BLaER1 treated with 17β-estradiol and CSF1 and Interleukin-3, amounts not matched to agents 10 nM and 100 nM (cell line): ENCODE data around the gene HDGFL2.

Experiments
- H3K27ac ChIP-seq, 11 experiments: shearing (Covaris generic); formaldehyde crosslinking; 2 replicates each; pipeline ENCODE4 v1.8.1; 2022
- H3K27me3 ChIP-seq, 11 experiments: shearing (Covaris generic); formaldehyde crosslinking; 2 replicates each; pipeline ENCODE4 v1.8.1; 2022
- H3K36me3 ChIP-seq, 11 experiments: shearing (Covaris generic); formaldehyde crosslinking; 2 replicates each; pipeline ENCODE4 v1.8.1; 2022
- H3K4me1 ChIP-seq, 10 experiments: shearing (Covaris generic); formaldehyde crosslinking; 2 replicates each; pipeline ENCODE4 v1.8.1; 2022
- H3K4me2 ChIP-seq, 11 experiments: shearing (Covaris generic); formaldehyde crosslinking; 2 replicates each; pipeline ENCODE4 v1.8.1; 2022
- H3K4me3 ChIP-seq, 10 experiments: shearing (Covaris generic); formaldehyde crosslinking; 2 replicates each; pipeline ENCODE4 v1.8.1; 2022
- H3K9ac ChIP-seq, 11 experiments: shearing (Covaris generic); formaldehyde crosslinking; 2 replicates each; pipeline ENCODE4 v1.8.1; 2022
- H3K9me3 ChIP-seq, 11 experiments: shearing (Covaris generic); formaldehyde crosslinking; replicated peaks in 1 of 11; 2 replicates each; pipeline ENCODE4 v1.8.1; 2022
- H4K20me1 ChIP-seq, 11 experiments: shearing (Covaris generic); formaldehyde crosslinking; 2 replicates each; pipeline ENCODE4 v1.8.1; 2022
- Cebpa-rat ChIP-seq, 11 experiments: shearing (Covaris generic); IDR thresholded peaks; 2 replicates each; pipeline ENCODE4 v1.8.1; 2022

Gene HDGFL2

GRCh38 chr19:4496304-4496703 lies 24.2 kb downstream of the HDGFL2 start:
- Histone ChIP-seq H3K4me2 (no peak overlapping the region), H3K9ac (no peak overlapping the region; a peak in 1 of 22 replicates), H3K27me3 (no peaks in the 10 kb centered on the region), H4K20me1 (peaks cover 0 to 47% (median 7%) of the 10 kb centered on the region in 11 experiments; a peak in 12 of 22 replicates), H3K27ac (no peak overlapping the region), H3K4me3 (no peak overlapping the region), H3K4me1 (peaks cover 0 to 4% (median 4%) of the 10 kb centered on the region in 10 experiments; a peak in 11 of 20 replicates), H3K9me3 (no peaks in the 10 kb centered on the region; a peak in 2 of 22 replicates), H3K36me3 (peaks cover 72 to 97% (median 89%) of the 10 kb centered on the region in 11 experiments)
- TF ChIP-seq Cebpa-rat (IDR thresholded peaks at IDR 0.05): no peak

DNA sequence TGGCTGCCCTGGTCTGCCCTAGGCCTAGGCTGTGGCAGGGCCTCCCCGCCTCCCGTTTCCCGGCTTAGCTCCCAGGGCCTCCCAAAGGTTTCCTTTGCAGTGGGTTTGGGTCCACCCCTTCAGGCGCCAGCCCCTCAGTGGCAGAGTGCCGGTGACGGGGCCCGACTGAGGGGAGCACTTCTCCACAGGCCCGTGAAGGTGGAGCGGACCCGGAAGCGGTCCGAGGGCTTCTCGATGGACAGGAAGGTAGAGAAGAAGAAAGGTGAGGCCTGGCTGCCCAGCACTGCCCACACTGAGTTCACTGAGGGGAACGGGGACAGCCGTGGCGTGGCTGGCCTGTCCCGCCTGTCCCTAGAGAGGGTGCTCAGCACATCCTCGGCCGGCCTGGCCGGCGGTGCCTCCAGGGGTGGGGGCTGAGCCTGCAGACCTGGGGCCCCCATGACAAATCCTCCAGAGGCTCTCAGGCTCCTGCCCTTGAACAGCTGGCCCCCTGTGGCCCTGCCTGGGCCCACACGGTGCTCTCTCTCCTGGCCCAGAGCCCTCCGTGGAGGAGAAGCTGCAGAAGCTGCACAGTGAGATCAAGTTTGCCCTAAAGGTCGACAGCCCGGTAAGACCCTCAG lies 25.8 kb downstream of the HDGFL2 start:
- H3K9ac ChIP-seq: no peak overlapping the region; a peak in 1 of 22 replicates
- H3K4me2 ChIP-seq: no peak overlapping the region
- TF ChIP-seq Cebpa-rat (IDR thresholded peaks at IDR 0.05): no peak
- H3K9me3 ChIP-seq: no peaks in the 10 kb centered on the region
- no peak overlapping the region for H3K27ac ChIP-seq
- peaks cover 71 to 94% (median 87%) of the 10 kb centered on the region in 11 experiments for H3K36me3 ChIP-seq
- H3K4me1 ChIP-seq: peaks cover 12 to 20% (median 19%) of the 10 kb centered on the region in 10 experiments; a peak in 19 of 20 replicates
- H3K27me3 ChIP-seq: no peaks in the 10 kb centered on the region
- no peak overlapping the region for H3K4me3 ChIP-seq
- H4K20me1 ChIP-seq: peaks cover 0 to 62% (median 14%) of the 10 kb centered on the region in 11 experiments; a peak in 16 of 22 replicates

GRCh38 chr19:4498694-4499093 lies 26.6 kb downstream of the HDGFL2 start:
- H3K4me3 ChIP-seq: no peak overlapping the region

GRCh38 chr19:4499318-4499717 lies 27.2 kb downstream of the HDGFL2 start:
- Histone ChIP-seq H3K27me3 (no peaks in the 10 kb centered on the region), H3K4me3 (no peak overlapping the region), H3K4me1 (peaks cover 21 to 35% (median 33%) of the 10 kb centered on the region in 10 experiments; a peak in 19 of 20 replicates), H3K27ac (no peak overlapping the region), H3K36me3 (peaks cover 61 to 82% (median 74%) of the 10 kb centered on the region in 11 experiments), H3K9me3 (no peaks in the 10 kb centered on the region), H3K4me2 (no peak overlapping the region), H3K9ac (no peak overlapping the region), H4K20me1 (peaks cover 0 to 67% (median 26%) of the 10 kb centered on the region in 11 experiments; a peak in 18 of 22 replicates)
- TF ChIP-seq Cebpa-rat (IDR thresholded peaks at IDR 0.05): no peak

More at GRCh38 chr19:4498694-4499093, 26.6 kb downstream of the HDGFL2 start:
- peaks cover 65 to 86% (median 80%) of the 10 kb centered on the region in 11 experiments for H3K36me3 ChIP-seq
- H3K27ac ChIP-seq: no peak overlapping the region
- no peaks in the 10 kb centered on the region for H3K27me3 ChIP-seq
- no peak for TF ChIP-seq Cebpa-rat (IDR thresholded peaks at IDR 0.05)
- no peak overlapping the region for H3K4me2 ChIP-seq
- H3K4me1 ChIP-seq: peaks cover 15 to 28% (median 27%) of the 10 kb centered on the region in 10 experiments; a peak in 19 of 20 replicates
- H4K20me1 ChIP-seq: peaks cover 0 to 67% (median 22%) of the 10 kb centered on the region in 11 experiments; a peak in 18 of 22 replicates
- no peaks in the 10 kb centered on the region for H3K9me3 ChIP-seq
- H3K9ac ChIP-seq: no peak overlapping the region

GRCh38 chr19:4499855-4500254 lies 27.8 kb downstream of the HDGFL2 start:
- no peak overlapping the region for H3K4me3 ChIP-seq
- no peaks in the 10 kb centered on the region for H3K9me3 ChIP-seq
- no peak overlapping the region for H3K4me2 ChIP-seq
- H3K27me3 ChIP-seq: no peaks in the 10 kb centered on the region
- no peak overlapping the region for H3K9ac ChIP-seq
- H3K36me3 ChIP-seq: peaks cover 55 to 81% (median 69%) of the 10 kb centered on the region in 11 experiments
- no peak for TF ChIP-seq Cebpa-rat (IDR thresholded peaks at IDR 0.05)
- peaks cover 27 to 40% (median 39%) of the 10 kb centered on the region in 10 experiments for H3K4me1 ChIP-seq
- H3K27ac ChIP-seq: no peak overlapping the region
- peaks cover 0 to 67% (median 27%) of the 10 kb centered on the region in 11 experiments; a peak in 18 of 22 replicates for H4K20me1 ChIP-seq

- no peaks in the 10 kb centered on the region for H3K9me3 ChIP-seq
- H3K9ac ChIP-seq: peak overlapping the region in 7 of 11 experiments; percentile 15 to 75 (median 61); a peak in 9 of 22 replicates
- H3K4me3 ChIP-seq: no peak overlapping the region
- H3K4me1 ChIP-seq: peaks cover 33 to 52% (median 46%) of the 10 kb centered on the region in 10 experiments
- H3K27ac ChIP-seq: 0 out of 22 replicates have a peak overlapping the region, but pooled peaks of 2 of the 11 experiments have one; percentile 73 to 79
- H3K4me2 ChIP-seq: peak overlapping the region in 6 of 11 experiments; percentile 86 to 96 (median 93); a peak in 8 of 22 replicates
- H3K27me3 ChIP-seq: no peaks in the 10 kb centered on the region
- no peak for TF ChIP-seq Cebpa-rat (IDR thresholded peaks at IDR 0.05)
- H4K20me1 ChIP-seq: peaks cover 0 to 62% (median 26%) of the 10 kb centered on the region in 11 experiments; a peak in 18 of 22 replicates
- peaks cover 48 to 81% (median 64%) of the 10 kb centered on the region in 11 experiments for H3K36me3 ChIP-seq
Observed at GRCh38 chr19:4500841-4501591, 28.9 kb downstream of the HDGFL2 start.

DNA sequence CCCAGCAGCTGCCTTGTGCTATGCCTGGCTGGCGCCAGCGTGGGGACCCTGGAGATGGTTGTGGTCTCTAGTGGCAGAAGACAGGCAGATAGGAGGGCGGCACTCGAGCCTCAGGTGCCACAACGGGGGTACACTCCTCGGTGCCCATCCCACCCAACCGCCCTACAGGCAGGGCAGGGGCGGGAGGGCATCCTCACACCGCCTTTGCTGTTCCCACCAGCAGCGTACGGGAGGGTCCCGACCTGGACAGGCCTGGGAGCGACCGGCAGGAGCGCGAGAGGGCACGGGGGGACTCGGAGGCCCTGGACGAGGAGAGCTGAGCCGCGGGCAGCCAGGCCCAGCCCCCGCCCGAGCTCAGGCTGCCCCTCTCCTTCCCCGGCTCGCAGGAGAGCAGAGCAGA lies 29.6 kb downstream of the HDGFL2 start:
- H3K4me3 ChIP-seq: no peak overlapping the region
- peaks cover 42 to 77% (median 58%) of the 10 kb centered on the region in 11 experiments for H3K36me3 ChIP-seq
- H3K4me1 ChIP-seq: peaks cover 40 to 58% (median 53%) of the 10 kb centered on the region in 10 experiments
- H4K20me1 ChIP-seq: peaks cover 0 to 55% (median 26%) of the 10 kb centered on the region in 11 experiments; a peak in 18 of 22 replicates
- peak overlapping the region in 10 of 11 experiments; percentile 54 to 96 (median 90); a peak in 17 of 22 replicates for H3K4me2 ChIP-seq
- TF ChIP-seq Cebpa-rat (IDR thresholded peaks at IDR 0.05): no peak
- H3K9me3 ChIP-seq: no peaks in the 10 kb centered on the region
- peak overlapping the region in 2 of 11 experiments; percentile 73 to 79; a peak in 4 of 22 replicates for H3K27ac ChIP-seq
- no peaks in the 10 kb centered on the region for H3K27me3 ChIP-seq
- peak overlapping the region in 7 of 11 experiments; percentile 11 to 75 (median 61); a peak in 9 of 22 replicates for H3K9ac ChIP-seq

DNA sequence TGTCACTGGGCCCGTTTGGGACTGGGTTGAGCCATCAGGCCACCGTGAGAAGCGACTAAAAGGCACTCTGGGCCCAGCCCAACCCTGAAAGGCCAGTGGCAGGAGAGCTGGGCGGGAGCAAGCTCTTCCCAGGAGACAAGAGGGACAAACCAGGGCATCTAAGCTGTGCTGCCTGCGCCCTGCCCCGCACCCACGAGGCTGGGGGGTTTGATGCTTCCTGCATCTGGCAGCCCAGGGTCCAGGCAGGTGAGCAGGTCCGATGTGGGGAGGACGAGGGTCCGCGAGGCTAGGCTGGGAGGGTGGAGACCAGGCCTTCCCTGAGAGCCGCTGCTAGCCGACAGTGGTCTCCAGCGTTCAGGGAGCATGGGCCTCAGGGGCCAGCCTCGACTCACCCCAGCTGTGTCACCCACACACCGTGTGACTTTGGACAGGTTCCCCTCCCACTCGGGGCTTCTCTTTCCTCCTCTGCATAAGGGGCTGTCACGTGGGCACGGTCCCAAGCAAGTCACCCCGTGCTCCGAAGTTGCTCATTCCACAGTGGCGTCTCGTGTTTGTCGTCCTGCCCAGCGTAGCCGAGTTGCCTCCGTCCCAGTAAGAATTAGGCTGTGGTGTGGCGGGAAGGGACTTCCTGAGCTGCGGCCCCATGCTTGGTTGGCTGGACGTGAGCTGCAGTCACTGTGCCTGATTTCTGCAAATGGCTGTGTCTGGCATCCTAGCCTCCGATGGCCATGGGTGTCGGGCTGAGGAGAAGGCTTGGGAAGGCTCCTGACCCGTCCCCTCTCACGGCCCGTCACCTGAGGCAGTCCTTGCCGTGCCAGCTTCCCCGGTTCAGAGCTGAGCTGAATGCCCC lies 30.4 kb downstream of the HDGFL2 start:
- H4K20me1 ChIP-seq: peaks cover 0 to 54% (median 26%) of the 10 kb centered on the region in 11 experiments; a peak in 18 of 22 replicates
- peak overlapping the region in 9 of 11 experiments; percentile 11 to 75 (median 62); a peak in 17 of 22 replicates for H3K9ac ChIP-seq
- H3K4me1 ChIP-seq: peaks cover 45 to 65% (median 59%) of the 10 kb centered on the region in 10 experiments
- H3K27ac ChIP-seq: peak overlapping the region in 8 of 11 experiments; percentile 39 to 79 (median 60); a peak in 16 of 22 replicates
- TF ChIP-seq Cebpa-rat (IDR thresholded peaks at IDR 0.05): no peak
- H3K4me2 ChIP-seq: peak overlapping the region; percentile 46 to 96 (median 88)
- H3K27me3 ChIP-seq: no peaks in the 10 kb centered on the region
- H3K9me3 ChIP-seq: no peaks in the 10 kb centered on the region
- peaks cover 35 to 77% (median 50%) of the 10 kb centered on the region in 11 experiments for H3K36me3 ChIP-seq
- peak overlapping the region in 6 of 10 experiments; percentile 4 to 45 (median 32); a peak in 9 of 20 replicates for H3K4me3 ChIP-seq
